CMK (cell line): Measurements from ENCODE around the gene SLIT3.

Experiments used
- DNase-seq: peaks from one replicate; pipeline ENCODE4 v3.0.0-alpha.2; 2010; ENCODE audit warnings: low read depth

The SLIT3 gene

DNA sequence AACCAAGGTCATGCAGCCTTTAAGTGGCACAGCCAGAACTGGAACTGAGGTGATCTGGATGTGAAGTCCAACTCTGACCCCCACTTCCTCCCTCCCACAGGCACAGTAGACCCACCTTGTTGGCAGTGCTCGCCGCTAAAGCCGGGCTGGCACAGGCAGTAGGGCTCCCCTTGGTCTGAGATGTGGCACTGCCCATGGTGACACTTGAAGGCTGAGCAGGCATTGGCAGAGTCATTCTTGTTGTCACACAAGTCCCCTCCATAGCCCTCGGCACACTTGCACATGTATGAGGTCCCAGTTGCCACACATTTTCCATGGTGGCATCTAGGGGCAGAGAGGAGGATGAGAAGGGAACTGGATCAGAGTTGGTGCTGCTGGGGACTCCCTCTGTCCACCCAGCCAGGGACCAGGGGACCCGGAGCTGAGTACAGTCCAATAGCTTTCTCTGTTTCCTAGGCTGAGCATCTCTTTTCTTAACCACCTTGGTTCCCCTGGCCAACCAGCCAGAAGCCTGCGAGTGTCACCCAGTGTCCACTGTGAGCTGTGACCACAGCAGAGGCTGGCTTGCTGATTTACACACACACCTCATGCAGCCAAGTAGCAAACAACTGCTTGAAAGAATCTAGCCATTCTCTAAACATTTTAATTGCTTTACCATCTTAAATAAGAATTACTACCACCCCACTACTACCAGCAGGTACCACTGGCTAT, 631.1 kb downstream of the SLIT3 start:
- DNase-seq, result no peak

DNA sequence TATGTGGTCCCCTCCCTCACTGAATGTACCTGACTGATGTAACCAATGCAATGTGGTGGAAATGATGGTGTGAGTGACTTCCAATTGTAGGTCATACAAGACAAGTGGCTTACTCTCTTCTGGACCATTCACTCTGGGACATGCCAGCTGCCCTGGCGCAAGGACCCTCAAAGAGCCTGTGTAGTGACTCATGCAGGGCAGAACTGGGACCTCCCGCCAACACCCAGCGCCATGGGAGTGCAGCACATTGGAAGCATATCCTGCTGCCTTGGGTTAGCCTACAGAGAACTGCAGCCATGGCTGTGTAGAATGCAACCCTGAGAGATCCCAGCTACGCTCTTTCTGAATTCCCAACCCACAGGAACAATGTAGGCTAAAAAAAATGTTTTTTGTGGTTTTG, 631.8 kb downstream of the SLIT3 start:
- DNase-seq, result no peak

DNA sequence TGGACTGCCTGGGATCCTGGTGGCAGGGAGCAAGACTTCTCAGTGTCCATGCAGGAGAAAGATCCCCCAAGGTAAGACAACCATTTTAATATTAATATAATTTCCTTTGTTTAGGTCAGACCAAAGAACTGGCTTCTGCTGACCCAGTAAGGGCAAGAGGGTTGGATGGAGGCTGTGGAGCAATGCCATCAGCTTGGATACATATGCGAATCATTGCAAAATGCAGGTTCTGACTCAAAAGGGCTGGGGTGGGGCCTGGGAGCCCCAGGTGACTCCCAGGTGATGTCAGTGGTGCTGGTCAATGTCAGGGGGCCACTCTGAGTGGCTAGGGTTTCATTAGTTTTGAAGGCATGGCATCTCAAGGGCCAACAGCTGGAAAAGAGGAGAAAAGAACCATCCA, 632.9 kb downstream of the SLIT3 start:
- no peak for DNase-seq

GRCh38 chr5:168667301-168667840, 633.6 kb downstream of the SLIT3 start:
- no peak for DNase-seq

- DNase-seq, result no peak
Measured at GRCh38 chr5:168666356-168666755, 634.6 kb downstream of the SLIT3 start.

DNA sequence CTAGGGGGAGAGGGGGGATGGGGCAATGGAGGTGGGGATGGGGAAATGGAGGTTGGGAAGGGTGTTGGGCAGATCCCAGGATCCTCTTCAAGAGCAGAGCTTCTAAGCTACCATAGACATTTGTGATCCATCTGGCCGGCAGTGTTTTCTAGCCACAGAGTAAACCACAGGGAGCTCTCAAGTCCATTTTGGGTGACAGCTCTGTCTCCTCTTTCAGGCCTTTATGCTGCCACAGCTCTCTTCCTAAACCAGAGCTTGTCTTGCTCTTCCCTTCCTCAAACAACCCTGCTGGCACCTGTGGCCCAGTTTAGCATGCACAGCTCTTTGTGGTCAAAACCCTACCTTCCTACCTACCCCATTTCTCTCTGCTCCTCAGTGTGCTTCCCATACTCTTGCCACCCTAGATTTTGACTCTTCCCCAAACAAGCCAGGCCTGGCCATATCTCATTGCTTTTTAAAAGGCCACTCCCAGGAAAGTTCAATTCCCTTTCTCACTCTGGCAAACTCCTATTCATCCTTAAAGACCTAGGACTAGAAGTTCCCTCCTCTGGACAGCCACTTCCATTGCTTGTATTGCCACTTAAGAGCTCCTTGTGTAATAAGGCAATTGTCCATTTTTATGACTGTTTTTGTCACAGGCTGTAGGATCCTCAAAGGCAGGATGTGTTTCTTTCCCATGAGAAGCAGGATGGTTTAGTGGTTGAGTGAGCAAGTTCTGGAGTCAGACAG, 637.5 kb downstream of the SLIT3 start:
- DNase-seq, result no peak

DNA sequence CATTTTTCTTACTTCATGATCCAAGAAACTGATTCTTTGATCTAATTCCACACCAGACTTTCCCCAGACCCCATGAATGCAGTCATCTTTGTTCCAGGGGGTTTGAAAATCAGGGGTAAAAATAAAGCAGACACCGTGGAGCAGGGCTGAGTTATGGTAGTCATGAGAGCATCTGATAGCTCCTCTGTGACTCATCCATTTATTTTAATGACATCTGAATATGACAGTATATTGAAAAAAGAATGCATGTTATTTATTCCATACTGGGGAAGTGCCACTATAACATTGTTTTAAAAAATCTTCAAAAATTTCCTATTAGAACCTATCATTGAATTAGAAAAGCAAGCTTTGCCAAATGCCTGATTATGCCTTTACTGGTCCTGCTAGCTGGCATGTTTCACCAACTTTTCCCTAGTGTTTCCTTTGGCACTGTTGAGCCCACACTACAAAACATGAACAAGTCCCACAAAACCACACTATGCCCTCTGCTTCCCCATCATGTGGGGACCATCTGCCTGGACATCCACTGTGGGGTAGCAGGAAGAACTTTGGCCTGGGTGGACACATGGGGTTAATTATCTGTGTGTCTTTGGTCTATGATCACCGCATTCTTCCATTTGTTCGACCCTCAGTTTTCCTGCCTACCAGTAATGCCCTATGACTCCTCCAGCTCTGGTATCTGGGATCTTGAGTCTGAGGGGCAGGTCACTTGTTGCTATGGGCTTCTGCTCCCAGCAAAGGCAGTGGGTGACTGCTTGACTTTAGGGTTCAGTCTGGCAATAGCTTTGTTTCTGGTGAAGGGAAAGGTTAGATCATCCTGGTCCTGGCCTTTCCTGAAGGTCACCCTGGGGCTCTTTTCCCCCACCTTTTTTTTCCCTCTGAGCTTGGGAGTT, 639.1 kb downstream of the SLIT3 start:
- DNase-seq, result no peak

DNA sequence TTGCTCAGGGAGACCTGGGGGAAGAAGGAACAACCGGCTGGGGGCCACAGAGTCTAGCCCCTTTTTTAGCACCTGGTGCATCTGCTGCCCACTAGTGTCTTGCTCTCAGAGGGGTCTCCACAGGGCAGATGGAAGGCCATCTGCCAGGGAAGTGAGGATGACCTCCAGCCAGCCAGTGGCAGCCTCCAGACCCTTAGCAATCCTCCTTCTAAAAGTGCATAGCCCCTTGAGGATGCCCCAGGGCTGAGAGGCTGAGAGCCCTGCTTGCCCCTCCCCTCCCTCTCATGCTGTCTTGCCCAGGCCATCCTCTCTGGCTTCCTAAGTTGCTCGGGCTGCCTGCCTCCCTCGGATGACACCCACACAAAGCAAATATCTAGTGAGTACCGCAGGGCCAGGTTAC, 640.2 kb downstream of the SLIT3 start:
- DNase-seq, result no peak

DNA sequence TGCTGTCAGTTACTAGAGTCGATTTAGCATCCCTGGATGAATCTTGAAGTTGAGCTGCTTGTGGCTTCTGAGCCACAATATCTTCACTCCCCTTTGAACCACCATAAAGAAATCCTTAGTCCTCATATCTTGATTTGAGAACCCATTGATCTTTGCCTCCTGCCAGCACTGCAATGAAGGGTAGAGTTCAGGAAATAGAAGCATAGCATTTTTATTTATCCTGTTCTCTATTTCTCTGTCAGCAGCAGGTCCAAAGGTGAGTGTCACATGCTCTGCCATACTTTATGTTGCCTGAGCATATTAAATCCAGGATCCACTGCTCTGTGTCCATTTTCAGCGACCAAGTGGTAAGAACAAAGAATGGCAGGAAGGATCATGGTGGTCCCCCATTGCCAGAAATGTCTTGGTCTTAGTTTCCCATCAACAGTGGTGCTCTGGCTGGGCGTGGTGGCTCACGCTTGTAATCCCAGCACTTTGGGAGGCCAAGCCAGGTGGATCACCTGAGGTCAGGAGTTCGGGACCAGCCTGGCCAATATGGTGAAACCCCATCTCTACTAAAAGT, 641.6 kb downstream of the SLIT3 start:
- DNase-seq, result no peak

DNA sequence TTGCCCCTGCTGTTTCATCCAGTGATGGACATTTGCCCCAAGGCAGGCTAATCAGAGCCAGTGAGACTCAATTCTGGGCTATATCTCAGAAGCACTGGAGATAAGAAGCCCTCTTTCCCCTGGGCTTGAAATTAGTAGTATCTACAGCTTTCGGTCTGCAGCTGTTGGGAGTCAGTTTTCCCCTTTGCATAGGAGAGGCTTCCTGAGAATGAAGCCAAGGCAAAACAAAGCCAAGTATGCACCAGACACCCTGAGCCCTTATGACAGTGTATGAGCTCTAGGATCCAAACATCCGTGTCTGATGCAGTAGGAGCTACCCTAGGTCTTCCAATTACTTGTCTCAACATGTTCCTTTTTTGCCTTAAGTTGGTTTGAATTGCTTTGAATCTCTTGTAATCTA, 642.5 kb downstream of the SLIT3 start:
- DNase-seq, result no peak

- no peak for DNase-seq
Measured at GRCh38 chr5:168656633-168657032, 644.3 kb downstream of the SLIT3 start.

DNA sequence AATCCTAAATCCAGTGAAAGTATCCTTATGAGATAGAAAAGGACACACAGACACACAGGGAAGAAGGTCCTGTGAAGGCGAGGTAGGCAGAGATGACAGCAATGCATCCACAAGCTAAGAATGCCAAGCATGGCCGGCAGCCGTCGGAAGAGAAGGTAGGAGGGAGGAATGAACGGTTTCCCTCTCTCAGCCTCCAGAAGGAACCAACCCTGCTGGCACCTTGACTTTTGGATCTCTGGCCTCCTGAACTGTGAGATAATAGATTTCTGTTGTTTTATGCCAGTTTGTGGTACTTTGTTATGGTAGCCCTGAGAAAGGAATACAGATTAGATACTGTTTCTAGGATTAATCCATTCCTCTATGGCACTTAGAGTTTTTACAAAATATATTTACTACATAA, 645.6 kb downstream of the SLIT3 start:
- DNase-seq, result no peak

DNA sequence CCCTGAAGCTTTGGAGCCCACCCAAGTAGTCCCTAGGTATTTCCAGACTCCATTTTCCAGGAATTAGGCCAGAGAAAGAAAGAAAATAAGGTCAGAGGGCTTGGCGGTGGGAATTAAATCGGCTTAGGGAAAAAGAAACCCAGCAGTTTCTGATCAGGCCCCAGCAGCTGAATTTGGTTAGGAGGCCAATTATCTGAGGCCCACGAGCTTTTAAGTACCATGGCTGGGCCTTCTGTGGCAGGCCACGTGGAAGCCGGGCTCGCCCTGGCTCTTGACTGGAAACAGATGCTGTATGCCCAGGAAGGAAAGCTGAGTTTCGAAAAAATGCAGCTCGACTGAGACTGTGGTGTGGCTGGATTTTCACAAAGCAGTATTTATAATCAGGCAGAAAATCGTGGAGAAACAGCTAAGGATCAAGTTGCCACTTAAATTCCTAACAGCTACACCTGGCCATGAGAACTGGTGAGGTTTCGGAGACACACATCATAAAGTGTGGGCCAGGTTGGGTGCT, 646.7 kb downstream of the SLIT3 start:
- no peak for DNase-seq

DNA sequence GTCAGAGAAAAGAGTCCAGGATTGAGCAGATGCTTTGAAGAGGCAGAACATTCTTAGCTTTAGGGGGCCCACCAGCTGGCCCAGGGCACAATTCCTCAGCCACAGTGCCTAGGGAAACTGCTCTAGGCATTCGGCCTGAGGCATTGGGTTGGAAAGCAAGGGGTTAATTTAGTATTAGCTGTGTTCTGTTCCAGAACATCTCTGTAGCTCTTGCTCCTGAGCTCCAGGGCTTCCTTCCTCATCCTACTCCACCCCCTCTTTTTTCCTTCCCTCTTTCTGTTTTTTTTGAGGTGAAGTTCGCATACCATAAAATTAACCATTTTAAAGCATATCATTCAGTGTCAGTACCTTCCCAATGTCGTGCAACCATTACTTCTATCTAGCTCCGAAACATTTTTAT, 647.3 kb downstream of the SLIT3 start:
- DNase-seq, result no peak

- no peak for DNase-seq
Measured at GRCh38 chr5:168651648-168652047, 649.3 kb downstream of the SLIT3 start.

DNA sequence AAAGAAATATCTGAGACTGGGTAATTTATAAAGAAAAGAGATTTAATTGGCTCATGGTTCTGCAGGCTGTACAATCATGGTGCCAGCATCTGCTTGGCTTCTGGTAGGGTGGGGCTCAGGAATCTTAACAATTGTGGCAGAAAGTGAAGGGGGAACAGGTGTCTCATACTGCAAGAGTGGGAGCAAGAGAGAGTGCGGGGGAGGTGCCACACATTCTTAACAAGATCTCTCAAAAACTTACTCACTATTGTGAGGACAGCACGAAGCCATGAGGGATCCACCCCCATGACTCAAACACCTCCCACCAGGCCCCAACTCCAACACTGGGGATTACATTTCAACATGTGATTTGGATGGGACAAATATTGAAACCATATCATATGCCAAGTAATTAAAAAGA, 651.6 kb downstream of the SLIT3 start:
- no peak for DNase-seq

DNA sequence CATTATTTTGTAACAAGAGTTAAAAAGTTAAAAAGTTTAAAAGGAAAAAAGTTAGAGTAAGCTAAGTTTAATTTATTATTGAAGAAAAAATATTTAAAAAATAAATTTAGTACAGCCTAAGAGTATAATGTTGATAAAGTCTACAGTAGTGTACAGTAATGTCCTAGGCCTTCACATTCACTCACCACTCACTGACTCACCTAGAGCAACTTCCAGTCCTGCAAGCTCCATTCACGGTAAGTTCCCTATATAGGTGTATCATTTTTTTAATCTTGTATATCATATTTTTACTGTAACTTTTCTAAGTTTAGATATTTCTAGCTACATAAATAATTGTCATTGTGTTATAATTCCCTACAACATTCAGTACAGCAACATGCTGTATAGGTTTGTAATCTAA, 652.4 kb downstream of the SLIT3 start:
- DNase-seq, result no peak

DNA sequence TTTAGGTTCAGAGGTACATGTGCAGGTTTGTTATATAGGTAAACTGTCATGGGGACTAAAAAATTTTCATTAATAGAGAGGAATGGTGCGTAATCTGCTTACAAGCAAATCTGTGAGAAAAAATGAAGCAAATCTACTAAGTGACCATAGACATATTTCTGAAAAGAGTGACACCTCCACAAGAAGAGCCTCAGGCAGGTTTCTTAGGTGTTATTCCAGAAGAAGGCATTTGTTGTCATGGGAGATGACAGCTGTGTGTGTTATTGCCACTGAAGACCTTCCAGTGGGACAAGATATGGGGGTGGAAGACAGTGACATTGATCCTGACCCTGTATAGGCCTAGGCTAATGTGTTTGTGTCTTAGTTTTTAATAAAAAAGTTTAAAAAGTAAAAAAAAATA, 652.9 kb downstream of the SLIT3 start:
- no peak for DNase-seq

- no peak for DNase-seq
Measured at GRCh38 chr5:168647083-168647482, 653.9 kb downstream of the SLIT3 start.

GRCh38 chr5:168646335-168646734, 654.6 kb downstream of the SLIT3 start:
- DNase-seq, result no peak

GRCh38 chr5:168645195-168645594, 655.7 kb downstream of the SLIT3 start:
- no peak for DNase-seq

DNA sequence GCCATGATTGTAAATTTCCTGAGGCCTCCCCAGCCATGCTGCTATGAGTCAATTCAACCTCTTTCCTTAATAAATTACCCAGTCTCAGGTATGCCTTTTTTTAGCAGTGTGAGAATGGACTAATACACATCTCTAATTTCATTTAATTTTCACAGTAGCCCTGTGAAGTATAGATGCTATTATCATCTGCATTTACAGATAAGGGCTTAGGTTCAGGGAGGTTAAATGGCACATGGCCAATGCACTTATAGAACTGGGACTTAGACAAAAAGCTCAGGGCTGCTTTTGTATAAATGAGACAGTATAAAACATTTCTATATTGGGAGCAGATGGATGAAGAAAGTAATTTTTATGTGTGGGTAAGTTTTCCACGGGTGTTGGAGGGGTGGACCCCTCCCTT, 658.9 kb downstream of the SLIT3 start:
- DNase-seq, result no peak
